Putamen (tissue), 1 donor: ENCODE measurements around the gene TMEM272.

Experiments used
- DNase-seq: peaks from one replicate; pipeline ENCODE4 v3.0.0-alpha.2; 2016; ENCODE audit warnings: low spot score

TMEM272 gene

DNA sequence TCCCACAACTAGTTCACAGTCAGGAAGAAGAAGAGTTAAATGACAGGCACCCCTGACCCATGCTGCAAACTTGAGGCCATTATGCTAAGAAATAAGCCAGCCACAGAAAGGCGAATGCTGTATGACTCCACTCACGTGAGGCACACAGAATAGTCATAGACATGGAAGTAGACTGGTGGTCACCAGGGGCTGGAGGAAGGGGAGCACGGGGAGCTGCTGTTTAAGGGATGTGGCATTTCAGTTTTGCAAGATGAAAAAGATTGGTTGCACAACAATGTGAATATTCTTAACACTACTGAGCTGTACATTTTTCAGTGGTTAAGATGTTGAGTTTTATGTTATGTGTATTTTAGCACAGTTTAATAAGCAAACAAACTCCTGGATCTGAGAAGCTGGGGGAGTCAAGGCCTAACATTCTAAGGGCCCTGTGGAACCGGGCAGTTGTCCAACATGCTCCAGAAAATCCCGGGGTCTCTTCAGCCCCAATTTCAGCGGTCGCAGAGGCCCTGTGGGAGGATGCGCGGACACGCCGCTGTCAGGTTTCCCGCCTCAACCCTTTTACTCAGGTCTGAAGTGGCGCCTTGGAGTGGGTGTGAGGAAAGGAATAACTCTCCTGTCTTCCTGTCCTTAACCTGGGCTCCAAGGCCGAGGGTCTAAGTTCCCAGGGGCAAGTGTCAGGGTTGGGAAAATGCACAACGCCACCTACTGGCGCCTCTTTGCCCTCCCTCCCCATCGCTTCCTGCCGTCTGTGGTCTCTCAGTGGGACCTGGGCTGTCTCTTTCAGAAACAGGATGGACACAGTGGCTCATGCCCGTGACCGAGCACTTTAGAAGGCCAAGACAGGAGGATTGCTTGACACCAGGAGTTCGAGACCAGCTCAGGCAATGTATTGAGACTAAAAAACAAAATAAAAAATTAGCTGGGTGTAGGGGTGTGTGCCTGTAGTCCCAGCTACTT, 4.4 kb upstream of the TMEM272 start:
- DNase-seq: no peak

- DNase-seq: no peak
These were observed 3.7 kb upstream of the TMEM272 start for GRCh38 chr13:51848674-51849073.

- DNase-seq: no peak
These were observed 1.8 kb upstream of the TMEM272 start for GRCh38 chr13:51846756-51847155.

DNA sequence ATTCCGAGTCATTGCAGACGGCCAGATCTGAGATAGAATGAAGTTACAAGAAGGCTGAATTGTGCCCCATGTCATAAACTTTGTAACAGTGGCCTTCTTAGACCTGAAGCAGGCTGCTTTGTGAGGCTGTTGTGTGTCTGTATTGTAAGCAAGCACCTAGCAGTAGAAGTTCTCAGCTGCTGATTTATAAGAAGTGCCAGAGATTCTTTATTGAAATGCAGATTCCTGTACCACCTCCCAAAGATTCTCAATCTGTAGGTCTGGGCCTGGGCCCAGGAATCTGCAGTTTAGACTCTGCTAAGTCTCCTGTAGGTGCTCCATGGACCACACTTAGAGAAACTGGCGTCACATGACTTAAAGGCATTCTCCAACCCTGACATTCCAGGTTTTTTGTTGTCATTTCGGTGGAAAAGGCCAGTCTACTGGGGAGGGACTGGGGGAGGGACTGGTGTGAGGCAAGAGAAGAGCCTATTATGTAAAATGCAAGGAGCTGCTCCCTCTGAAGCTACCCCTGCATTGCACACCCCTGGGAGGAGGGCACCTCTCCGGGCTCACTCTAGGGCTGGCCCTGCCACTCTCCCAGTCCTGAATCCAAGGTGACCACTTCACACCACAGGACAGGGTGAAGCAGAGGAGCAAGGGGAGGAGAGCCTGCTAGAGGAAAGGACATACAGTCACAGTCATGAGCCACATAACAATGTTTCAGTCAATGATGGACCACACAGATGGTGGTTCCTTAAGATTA, 769 bp upstream of the TMEM272 start:
- no peak for DNase-seq

- DNase-seq: no peak
These were observed 1.4 kb downstream of the TMEM272 start for GRCh38 chr13:51843529-51843928.

GRCh38 chr13:51841732-51842131, 3.2 kb downstream of the TMEM272 start:
- peak; percentile 56 for DNase-seq

- no peak for DNase-seq
These were observed 4.1 kb downstream of the TMEM272 start for GRCh38 chr13:51840917-51841316.

DNA sequence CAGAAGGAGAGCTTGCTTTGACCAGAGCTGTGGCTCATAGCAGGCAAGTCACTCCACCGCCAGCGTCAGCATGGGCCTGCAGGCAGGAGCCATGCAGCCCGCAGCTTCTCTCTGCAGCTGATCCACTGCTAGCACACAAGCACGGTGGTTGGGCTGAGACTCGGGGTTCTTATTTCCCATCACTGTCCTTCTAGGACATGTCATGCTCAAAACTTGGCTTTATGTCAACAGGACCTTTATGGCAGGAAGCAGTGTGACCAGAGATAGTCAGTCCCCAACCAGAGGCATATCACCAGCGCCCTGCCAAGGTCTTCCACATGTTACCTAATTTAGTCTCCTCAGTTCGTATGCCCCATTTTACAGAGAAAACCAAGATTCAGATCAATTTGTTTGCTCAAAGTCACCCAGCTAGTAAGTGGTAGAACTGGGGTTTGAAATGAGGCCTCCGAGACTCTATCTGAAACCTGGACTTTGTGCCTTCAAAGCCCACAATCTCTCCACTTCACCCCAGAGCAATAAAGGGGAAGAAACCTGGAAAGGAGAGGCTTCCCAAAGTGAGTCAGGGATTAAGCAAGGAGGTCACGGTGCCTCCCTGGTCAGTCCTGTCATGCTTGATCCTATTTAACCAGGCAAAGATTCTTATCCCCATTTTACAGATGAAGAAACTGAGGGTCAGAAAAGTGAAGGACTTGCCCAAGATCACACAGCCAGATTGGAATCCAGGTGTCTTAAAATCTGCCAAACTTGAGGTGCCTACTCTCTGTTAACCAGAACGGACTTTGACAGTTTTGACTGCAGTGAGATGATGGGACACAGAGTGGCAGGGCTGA, 5.1 kb downstream of the TMEM272 start:
- no peak for DNase-seq

DNA sequence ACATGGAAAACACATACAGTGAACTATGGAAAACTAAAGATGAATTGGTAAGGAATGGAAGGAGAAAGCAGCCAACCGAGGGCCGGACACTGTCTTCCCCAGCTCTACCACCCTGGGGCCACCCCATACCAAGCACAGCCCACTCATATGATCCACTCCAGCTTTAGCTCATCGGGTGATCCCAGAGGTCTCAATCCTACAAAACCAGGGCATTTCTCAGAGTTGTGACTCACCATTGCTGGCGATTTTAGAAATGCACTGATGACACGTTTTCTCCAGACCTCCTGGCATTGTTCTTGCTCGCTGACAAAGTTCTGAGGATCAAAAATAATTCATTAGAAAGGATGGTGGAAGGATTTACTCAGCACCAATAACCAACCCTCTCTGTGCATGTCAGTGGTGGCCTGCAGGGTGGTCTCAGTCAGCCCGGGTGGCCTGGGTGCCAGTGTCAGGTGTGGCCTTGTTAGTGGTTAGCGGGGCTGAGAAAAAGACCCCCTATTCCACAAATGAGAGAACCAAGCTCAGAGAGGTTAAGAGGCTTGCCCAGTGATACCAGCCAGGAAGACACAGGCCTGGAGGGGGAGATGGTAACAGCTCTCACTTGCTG, 6.6 kb downstream of the TMEM272 start:
- DNase-seq: no peak

- no peak for DNase-seq
These were observed 8.0 kb downstream of the TMEM272 start for GRCh38 chr13:51837016-51837415.

DNA sequence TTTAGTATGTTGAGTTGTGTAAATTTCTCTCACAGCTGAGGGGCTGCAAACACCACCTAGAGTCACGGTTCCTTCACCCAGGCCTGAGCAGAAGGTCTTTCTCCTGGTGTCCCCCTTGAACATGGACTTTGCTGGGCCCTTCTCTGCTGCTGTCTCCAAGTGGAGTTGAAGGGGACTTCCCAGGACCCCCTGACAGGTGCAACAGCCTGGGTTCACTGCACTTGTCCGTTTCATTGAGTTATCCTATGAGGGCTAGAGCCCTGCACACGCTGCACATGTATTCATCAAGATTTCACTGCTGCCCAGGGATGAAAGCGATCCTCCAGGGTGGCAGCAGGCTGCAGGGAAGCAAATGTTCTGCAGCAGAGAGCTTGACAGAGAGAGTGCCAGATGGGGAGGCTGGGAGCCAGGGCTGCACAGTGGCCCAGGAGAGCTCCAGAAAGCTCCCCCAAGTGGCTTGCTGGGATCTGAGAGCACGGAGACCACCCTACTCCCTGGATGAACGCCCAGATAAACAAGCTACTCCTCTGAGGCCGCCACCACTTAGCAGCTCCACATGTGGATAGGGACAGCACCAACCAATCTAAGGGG, 10.3 kb downstream of the TMEM272 start:
- DNase-seq: no peak

DNA sequence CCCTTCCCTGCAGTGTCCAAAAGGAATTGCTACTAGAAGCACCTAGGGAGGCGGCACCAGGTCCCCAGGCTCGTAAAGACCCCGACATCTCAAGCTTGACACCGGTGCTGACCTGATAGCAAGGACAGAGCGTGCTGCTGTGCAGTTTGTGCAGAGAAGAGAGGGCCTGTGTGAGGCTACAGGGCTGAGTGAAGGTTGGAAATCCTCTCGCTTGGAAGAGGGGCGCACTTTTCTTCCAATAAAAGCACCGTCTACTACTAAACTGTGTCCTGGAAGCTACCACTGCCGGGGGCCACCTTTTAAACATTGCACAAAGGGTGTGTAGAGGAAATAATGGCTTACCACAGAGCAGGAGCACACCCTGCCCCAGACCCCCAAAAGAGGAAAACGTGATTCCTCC, 11.0 kb downstream of the TMEM272 start:
- no peak for DNase-seq

GRCh38 chr13:51832471-51833152, 12.4 kb downstream of the TMEM272 start:
- no peak for DNase-seq

DNA sequence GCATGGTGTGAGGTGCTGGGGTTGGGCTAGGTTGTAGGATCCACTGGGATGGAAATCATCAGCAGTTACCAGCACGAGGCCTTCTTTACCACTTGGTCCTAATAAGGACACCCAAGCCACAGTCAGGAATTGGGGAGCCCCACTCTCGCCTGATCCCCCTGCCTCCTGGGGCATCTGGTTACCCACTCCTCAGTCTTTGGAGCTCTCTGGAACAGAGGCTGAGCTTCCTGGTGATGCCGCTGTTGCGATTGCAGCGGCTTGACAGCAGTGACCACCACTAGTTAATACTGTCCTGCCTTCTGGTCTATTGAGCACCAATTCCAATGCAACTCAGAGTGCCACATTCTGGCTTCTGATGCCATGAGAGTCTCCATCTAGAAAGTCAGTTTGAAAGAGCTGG, 13.5 kb downstream of the TMEM272 start:
- no peak for DNase-seq

- no peak for DNase-seq
These were observed 15.4 kb downstream of the TMEM272 start for GRCh38 chr13:51829568-51829899.

DNA sequence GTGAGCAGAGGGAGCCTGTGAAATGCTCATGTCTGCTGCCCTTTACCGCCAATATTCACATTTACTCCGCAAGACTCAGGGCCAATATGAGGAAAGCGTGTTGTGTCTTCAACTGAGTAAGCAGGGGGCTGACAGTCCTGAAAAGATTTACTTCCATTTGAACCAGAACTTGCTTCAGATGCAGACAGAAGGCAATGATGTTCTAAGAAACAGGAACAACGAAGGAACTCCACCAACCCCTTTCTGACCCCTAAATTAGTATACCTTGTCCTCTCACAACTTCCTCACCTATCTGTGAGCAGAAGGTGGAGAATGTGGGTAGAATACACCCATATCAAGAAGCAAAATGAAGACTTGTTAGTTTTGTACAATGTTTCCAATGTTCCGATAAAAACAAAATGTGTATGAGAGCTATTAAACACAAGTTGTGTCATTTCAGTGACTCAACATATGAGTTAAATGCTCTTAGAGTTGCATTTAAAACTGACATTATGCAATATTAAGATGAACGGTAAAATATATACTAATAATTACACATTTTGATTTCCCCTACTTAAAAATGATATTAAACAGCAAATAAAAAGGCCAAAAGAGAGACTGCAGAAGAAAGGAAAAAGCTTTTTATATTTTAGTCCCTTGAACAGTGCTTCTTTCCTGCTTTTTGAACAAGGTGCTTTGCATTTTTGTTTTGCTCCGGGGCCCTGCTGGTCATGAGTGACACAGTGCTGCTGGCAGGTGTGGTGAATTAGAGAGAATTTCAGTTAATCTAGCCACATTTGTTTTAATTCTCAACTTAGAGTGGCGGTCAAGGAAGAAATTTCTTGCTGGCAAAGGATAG, 16.0 kb downstream of the TMEM272 start:
- DNase-seq: no peak

DNA sequence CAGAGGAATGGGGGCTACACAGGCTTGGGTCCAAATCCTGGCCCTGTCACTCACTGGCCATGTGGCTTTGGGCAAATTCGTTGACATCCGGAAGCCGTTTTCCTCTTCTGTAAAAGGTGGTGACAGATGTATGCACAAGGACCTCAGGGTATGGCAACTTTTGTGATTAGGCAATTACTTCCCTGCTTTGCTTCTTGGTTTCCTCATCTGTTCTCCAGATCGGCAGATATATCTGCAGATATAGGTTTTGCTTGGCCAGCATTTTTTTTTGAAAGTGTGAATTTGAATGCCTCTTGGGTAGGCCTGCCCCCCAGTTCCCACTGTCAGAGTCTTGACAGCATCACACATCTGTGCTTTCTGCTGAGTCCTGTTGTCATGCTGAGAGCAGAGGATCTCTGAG, 17.7 kb downstream of the TMEM272 start:
- no peak for DNase-seq

DNA sequence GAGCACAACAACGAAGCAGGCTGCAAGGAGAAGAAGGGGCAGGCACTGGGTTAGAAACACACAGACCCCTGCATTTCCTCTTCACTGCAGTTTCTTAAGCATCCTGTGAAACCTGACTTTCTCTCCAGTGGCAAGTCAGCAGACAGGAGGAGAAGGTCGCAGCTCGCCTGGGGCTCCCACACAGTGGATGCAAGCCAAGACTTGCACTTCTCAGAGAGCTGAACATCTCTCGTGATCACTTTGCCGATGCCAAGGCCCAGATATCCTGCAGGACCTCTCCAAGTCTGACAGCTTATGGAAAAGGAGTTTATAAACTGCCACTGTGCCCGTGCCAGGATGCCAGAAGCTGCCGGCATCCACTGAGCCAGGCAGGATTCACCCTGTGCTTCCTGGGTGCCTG, 18.4 kb downstream of the TMEM272 start:
- DNase-seq: no peak

GRCh38 chr13:51825681-51826254, 19.2 kb downstream of the TMEM272 start:
- no peak for DNase-seq

DNA sequence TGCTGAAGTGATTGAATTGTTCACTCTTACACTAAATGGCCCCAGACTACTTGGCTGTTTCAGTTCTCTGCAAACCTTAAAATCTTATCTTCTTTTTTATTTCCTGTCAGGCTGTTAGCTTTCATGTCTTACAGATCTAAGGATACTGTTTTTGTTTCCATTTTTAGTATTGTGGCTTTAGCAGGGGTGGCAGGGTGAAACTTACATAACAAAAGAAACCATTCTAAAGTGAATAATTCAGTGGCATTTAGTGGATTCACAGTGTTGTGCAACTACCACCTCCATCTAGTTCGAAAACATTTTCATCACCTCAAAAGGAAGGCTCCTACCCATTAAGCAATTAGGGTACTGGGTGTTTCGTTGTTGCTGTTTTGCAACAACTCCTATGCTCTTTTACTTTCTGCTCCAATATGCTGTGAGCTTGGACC, 19.8 kb downstream of the TMEM272 start:
- DNase-seq: no peak
